Activated naive CD4-positive, alpha-beta T cell treated with anti-CD3 and anti-CD28 coated beads for 36 hours (primary cell): ENCODE results near the gene PPP1R12B. TPM values are rescaled to one million over a fixed set of nuclear protein-coding genes. Genes with fewer than 3 reads are reported as not detected.
"Not testable (repeated sequence)": the region's sequence is repeated elsewhere in the genome, so short reads cannot be mapped to it uniquely, and the experiment has no call there.

Experiments used
- CTCF ChIA-PET: fragments of 350-600 bp; sonication (Branson Sonifier 250); formaldehyde crosslinking; loops from one replicate; lab custom pipeline; 2021; ENCODE audit warnings: antibody characterized with exemption; lab: Charles Lee
- DNase-seq: peaks from one replicate; pipeline ENCODE4 v3.0.0-alpha.2; 2020
- H3K27ac Mint-ChIP-seq: one replicate; pipeline ENCODE4 v1.8.0; 2021; ENCODE audit warnings: mild to moderate bottlenecking, mixed read lengths
- H3K27me3 Mint-ChIP-seq: one replicate; pipeline ENCODE4 v1.8.0; 2021; ENCODE audit warnings: low read depth, mixed read lengths
- H3K36me3 Mint-ChIP-seq: one replicate; pipeline ENCODE4 v1.8.0; 2021; ENCODE audit warnings: low read depth, mixed read lengths
- H3K4me1 Mint-ChIP-seq: one replicate; pipeline ENCODE4 v1.8.0; 2021; ENCODE audit warnings: low read depth, mixed read lengths
- H3K4me3 Mint-ChIP-seq: one replicate; pipeline ENCODE4 v1.8.0; 2021; ENCODE audit warnings: mild to moderate bottlenecking, moderate library complexity, mixed read lengths
- H3K9me3 Mint-ChIP-seq: one replicate; pipeline ENCODE4 v1.8.0; 2021; ENCODE audit warnings: mixed read lengths
- intact Hi-C: fragments of 100-400 bp; cut with micrococcal nuclease; formaldehyde crosslinking; loops from one replicate; pipeline ENCODE4 v1.15.1; 2023
- total RNA-seq, 2 experiments: library from RNA; stranded (reverse); gene quantifications; one replicate each; pipeline ENCODE4 v1.2.3, GENCODE V29; 2021

The PPP1R12B gene
- total RNA-seq, 2 experiments from 2014 or later: 11.0 to 12.4 TPM

DNA sequence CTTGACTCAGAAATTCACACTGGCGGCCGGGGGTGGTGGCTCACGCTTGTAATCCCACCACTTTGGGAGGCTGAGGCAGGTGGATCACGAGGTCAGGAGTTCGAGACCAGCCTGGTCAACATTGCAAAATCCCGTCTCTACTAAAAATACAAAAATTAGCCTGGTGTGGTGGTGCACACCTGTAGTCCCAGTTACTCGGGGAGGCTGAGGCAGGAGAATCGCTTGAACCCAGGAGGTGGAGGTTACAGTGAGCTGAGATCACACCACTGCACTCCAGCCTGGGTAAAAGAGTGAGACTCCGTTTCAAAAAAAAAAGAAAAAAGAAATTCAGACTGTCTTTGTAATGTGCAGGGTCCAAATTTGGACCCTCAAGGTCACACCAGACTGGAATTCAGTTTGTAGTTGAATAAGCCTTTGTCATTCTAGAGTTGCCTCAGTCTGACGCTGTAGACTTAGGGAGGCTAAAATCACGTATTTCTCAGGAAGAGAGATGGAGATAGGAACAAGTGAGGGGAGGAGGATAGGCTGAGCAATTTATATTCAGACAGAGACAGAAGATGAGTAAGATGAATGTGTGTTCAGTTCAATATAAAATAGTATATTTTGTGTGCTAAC lies 4.2 kb downstream of the PPP1R12B start:
- H3K4me1 Mint-ChIP-seq: peaks cover 23% of the 10 kb centered on the region
- H3K36me3 Mint-ChIP-seq, CTCF ChIA-PET, intact Hi-C loops, DNase-seq, H3K4me3 Mint-ChIP-seq, H3K27ac Mint-ChIP-seq, H3K9me3 Mint-ChIP-seq, H3K27me3 Mint-ChIP-seq: not testable (repeated sequence)

- no peak for DNase-seq
- Mint-ChIP-seq H3K4me1 (peaks cover 8% of the 10 kb centered on the region), H3K9me3 (no peaks in the 10 kb centered on the region), H3K27ac (no peak overlapping the region), H3K4me3 (no peak overlapping the region), H3K27me3 (no peaks in the 10 kb centered on the region), H3K36me3 (no peaks in the 10 kb centered on the region)
- intact Hi-C loops: no loop called here
- CTCF ChIA-PET: no interaction called here
These were observed 7.5 kb downstream of the PPP1R12B start for GRCh38 chr1:202355944-202356553.

DNA sequence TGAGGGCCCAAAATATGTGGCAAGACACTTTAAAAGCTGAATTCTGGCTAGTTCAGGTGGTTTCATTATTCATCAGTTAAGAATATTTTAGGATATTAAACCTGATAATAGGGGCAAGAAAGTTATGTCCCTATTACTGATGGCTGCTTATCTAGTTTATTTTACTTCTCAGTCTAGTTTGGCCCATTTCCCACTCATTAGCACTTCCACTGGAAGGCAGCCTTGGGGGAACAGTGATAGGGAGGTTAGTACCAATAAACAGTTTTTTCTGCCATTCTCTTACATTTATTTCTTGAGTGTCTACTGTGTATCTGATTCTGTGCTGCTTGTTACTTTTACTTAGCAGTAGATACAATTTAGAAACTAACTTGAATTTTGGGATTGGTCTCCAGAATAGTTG lies 9.0 kb downstream of the PPP1R12B start:
- no peak for DNase-seq
- no peaks in the 10 kb centered on the region for H3K36me3 Mint-ChIP-seq
- CTCF ChIA-PET: no interaction called here
- H3K9me3 Mint-ChIP-seq: no peaks in the 10 kb centered on the region
- no peak overlapping the region for H3K4me3 Mint-ChIP-seq
- no peaks in the 10 kb centered on the region for H3K27me3 Mint-ChIP-seq
- no peak overlapping the region for H3K27ac Mint-ChIP-seq
- peaks cover 4% of the 10 kb centered on the region for H3K4me1 Mint-ChIP-seq
- intact Hi-C loops: no loop called here

DNA sequence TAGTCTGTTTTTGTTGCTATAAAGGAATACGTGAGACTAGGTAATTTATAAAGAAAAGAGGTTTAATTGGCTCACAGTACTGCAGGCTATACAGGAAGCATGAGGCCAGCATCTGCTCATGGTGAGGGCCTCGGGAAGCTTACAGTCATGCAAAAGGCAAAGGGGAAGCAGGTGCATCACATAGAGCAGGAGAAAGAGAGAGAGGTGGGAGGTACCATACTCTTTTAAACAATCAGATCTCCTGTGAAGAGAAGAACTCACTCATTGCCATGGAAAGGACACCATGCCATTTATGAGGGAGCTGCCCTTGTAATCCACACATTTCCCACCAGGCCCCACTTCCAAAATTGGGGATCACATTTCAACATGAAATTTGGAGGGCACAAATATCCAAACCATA lies 12.7 kb downstream of the PPP1R12B start:
- no peaks in the 10 kb centered on the region for H3K27me3 Mint-ChIP-seq
- H3K4me1 Mint-ChIP-seq: no peaks in the 10 kb centered on the region
- no peak for DNase-seq
- H3K4me3 Mint-ChIP-seq: no peak overlapping the region
- H3K9me3 Mint-ChIP-seq: no peaks in the 10 kb centered on the region
- CTCF ChIA-PET: interaction anchor here (0.7 to 0.9 kb wide), 2 partner anchors 10 to 154 kb away, joined by 3 read pairs; no protein-coding TSS in a partner anchor
- no peak overlapping the region for H3K27ac Mint-ChIP-seq
- no peaks in the 10 kb centered on the region for H3K36me3 Mint-ChIP-seq
- intact Hi-C loops: no loop called here

DNA sequence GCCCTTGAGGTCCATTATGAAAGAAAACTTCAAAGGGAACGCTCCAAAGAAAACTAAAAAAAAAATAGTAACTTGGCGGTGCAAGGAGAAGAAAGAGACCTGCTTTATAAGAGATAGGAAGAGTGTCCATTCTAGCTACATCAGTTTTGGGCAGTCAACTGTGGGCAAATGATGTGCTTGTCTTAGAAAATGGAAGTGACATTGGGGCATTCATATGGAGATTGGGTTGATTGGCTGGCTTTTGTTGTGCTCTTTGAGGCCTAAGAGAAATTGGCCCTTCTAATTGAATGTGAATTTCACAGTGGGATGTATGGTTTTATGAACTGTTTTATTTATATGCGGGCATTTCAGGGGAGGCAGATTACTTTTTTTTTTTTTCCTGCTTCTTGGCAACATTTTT lies 13.2 kb downstream of the PPP1R12B start:
- intact Hi-C loops: no loop called here
- Mint-ChIP-seq H3K4me1 (no peaks in the 10 kb centered on the region), H3K36me3 (no peaks in the 10 kb centered on the region), H3K9me3 (no peaks in the 10 kb centered on the region), H3K27me3 (no peaks in the 10 kb centered on the region), H3K4me3 (no peak overlapping the region), H3K27ac (no peak overlapping the region)
- CTCF ChIA-PET: interaction anchor here (0.9 kb wide), 1 partner anchor 10 kb away, joined by 3 read pairs; no protein-coding TSS in a partner anchor
- no peak for DNase-seq

- DNase-seq: no peak
- Mint-ChIP-seq H3K4me3 (no peak overlapping the region), H3K27me3 (no peaks in the 10 kb centered on the region), H3K27ac (no peak overlapping the region), H3K4me1 (no peaks in the 10 kb centered on the region), H3K9me3 (no peaks in the 10 kb centered on the region), H3K36me3 (no peaks in the 10 kb centered on the region)
- CTCF ChIA-PET: interaction anchor here (0.6 kb wide), 1 partner anchor 357 kb away, joined by 3 read pairs; no protein-coding TSS in a partner anchor
- intact Hi-C loops: no loop called here
These were observed 13.7 kb downstream of the PPP1R12B start for GRCh38 chr1:202362212-202362611.

DNA sequence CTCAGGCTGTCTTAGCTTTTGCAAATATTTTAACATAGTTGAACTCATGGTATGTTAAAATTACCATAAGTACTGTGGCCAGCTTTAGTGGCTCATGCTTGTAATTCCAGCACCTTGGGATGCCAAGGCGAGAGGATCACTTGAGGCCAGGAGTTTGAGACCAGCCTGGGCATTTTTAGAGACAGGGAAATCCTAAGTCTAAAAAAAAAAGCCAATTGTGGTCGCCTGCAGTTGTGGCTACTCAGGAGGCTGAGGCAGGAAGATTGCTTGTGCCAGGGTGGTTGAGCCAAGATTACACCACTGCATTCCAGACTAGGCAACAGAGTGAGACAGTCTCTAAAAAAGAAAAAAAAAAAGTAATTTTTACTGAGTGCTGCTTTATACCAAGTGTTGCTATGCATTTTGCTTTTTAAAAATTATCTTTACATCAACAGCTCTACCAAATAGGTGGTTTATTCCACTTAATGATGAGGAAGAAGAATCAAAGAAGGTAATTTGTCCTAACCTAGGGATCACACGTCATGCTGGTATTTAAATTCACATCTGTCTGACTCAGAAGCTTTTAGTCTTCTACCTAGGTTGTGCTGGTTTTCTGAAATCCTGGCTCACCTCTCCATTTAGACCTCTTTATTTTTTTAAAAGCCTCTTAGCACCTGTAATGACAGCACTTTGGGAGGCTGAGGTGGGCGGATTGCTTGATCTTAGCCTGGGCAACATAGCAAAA lies 16.8 kb downstream of the PPP1R12B start:
- no peak for DNase-seq
- CTCF ChIA-PET: interaction anchor here (0.6 to 0.7 kb wide), 3 partner anchors 10 to 831 kb away, joined by 3 to 5 read pairs (median 4); no protein-coding TSS in a partner anchor
- Mint-ChIP-seq H3K27me3 (no peaks in the 10 kb centered on the region), H3K9me3 (peaks cover 2% of the 10 kb centered on the region), H3K4me1 (no peaks in the 10 kb centered on the region), H3K36me3 (no peaks in the 10 kb centered on the region), H3K27ac (no peak overlapping the region), H3K4me3 (no peak overlapping the region)
- intact Hi-C loops: no loop called here

GRCh38 chr1:202367271-202367670 lies 18.8 kb downstream of the PPP1R12B start:
- Mint-ChIP-seq H3K27ac (no peak overlapping the region), H3K36me3 (no peaks in the 10 kb centered on the region), H3K4me3 (no peak overlapping the region), H3K9me3 (peaks cover 2% of the 10 kb centered on the region), H3K27me3 (no peaks in the 10 kb centered on the region), H3K4me1 (no peaks in the 10 kb centered on the region)
- CTCF ChIA-PET: interaction anchor here (1.1 kb wide), 1 partner anchor 23 kb away, joined by 4 read pairs; no protein-coding TSS in a partner anchor
- DNase-seq: no peak
- intact Hi-C loops: no loop called here

DNA sequence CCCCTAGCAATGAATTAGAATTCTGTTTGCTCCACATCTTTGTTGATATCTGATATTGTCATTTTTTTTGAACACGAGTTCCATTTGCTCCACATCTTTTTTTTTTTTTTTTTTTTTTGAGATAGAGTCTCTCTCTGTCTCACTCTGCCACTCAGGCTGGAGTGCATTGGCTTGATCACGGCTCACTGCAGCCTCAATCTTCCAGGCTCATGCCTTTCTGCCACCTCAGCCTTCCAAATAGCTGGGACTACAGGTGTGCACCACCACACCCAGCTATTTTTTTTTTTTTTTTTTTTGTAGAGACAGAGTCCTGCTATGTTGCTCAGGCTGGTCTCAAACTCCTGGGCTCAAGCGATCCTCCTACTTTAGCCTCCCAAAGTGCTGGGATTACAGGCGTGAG lies 22.4 kb downstream of the PPP1R12B start:
- H3K4me1 Mint-ChIP-seq, H3K36me3 Mint-ChIP-seq, H3K9me3 Mint-ChIP-seq, DNase-seq, H3K27me3 Mint-ChIP-seq, intact Hi-C loops, H3K4me3 Mint-ChIP-seq, H3K27ac Mint-ChIP-seq: not testable (repeated sequence)
- CTCF ChIA-PET: interaction anchor here (0.6 kb wide), 2 partner anchors 103 to 1051 kb away, joined by 3 to 4 read pairs; no protein-coding TSS in a partner anchor

DNA sequence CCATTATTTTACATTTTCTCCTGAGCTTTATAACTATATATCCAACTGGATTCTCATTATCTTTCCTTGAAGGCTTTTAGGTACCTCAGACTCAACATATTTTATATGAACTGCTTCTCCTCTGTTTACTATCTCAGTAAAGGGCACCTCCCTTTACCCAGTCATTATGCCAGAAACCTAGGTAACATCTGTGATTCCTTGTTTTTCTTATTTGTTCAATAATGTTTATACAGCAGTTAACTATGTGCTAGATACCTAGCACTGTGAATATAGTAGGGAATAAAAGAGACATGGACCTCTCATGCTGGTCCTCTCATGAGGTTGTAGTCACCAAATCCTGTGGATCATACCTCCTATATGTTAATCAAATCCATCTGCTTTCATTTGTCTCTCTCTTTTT lies 25.6 kb downstream of the PPP1R12B start:
- Mint-ChIP-seq H3K27ac (no peak overlapping the region), H3K4me1 (peaks cover 15% of the 10 kb centered on the region), H3K9me3 (no peaks in the 10 kb centered on the region), H3K4me3 (no peak overlapping the region), H3K27me3 (no peaks in the 10 kb centered on the region), H3K36me3 (peaks cover 2% of the 10 kb centered on the region)
- intact Hi-C loops: no loop called here
- no peak for DNase-seq
- CTCF ChIA-PET: no interaction called here

DNA sequence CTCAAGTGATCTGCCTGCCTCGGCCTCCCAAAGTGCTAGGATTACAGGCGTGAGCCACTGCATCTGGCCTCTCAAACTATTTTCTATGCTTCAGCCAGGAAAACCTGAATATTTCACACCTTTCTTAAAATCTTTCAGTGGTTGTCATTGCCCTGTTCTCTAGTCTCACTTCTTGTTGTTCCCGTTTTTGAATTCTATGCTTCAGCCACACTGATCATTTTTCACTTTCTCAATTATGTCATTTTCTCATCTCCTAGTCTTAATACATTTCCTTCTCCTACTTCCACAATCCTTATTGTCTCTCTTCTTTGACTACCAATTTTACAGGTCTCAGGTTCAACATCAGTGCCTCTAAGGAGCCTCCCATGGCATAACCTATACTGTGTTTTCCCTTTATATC lies 26.7 kb downstream of the PPP1R12B start:
- peaks cover 21% of the 10 kb centered on the region for H3K4me1 Mint-ChIP-seq
- H3K36me3 Mint-ChIP-seq, H3K9me3 Mint-ChIP-seq, H3K27ac Mint-ChIP-seq, CTCF ChIA-PET, H3K4me3 Mint-ChIP-seq, DNase-seq, intact Hi-C loops, H3K27me3 Mint-ChIP-seq: not testable (repeated sequence)

- CTCF ChIA-PET: no interaction called here
- no peak overlapping the region for H3K4me3 Mint-ChIP-seq
- intact Hi-C loops: no loop called here
- H3K4me1 Mint-ChIP-seq: peaks cover 29% of the 10 kb centered on the region
- no peaks in the 10 kb centered on the region for H3K27me3 Mint-ChIP-seq
- H3K9me3 Mint-ChIP-seq: no peaks in the 10 kb centered on the region
- DNase-seq: no peak
- no peak overlapping the region for H3K27ac Mint-ChIP-seq
- H3K36me3 Mint-ChIP-seq: peaks cover 2% of the 10 kb centered on the region
These were observed 27.7 kb downstream of the PPP1R12B start for GRCh38 chr1:202376247-202376646.
